Right lobe of liver (tissue), 6 donors: Measurements from ENCODE around the gene NPFFR1. TPM values are rescaled to one million over a fixed set of nuclear protein-coding genes. Genes with fewer than 3 reads are reported as not detected.
A peak's percentile ranks its signal among the peaks of the same experiment; 100 is the strongest.

Experiments
- ATAC-seq, 4 donors: fragments of 200-7000 bp; cut with Tn5 transposase; one replicate each; pipeline ENCODE4 v1.9.1; 2020; ENCODE audit warnings: mild to moderate bottlenecking in 4 of 4, moderate library complexity in 4 of 4
- DNase-seq, 3 donors: peaks; one replicate each; pipeline ENCODE4 v3.0.0-alpha.2; 2020
- H3K27ac ChIP-seq, 3 donors: fragments of 200-600 bp; one replicate each; pipeline ENCODE4 v1.8.0; 2022
- H3K27me3 ChIP-seq, 2 donors: fragments of 200-600 bp; one replicate each; pipeline ENCODE4 v1.8.0; 2022
- H3K36me3 ChIP-seq, 4 donors: fragments of 200-600 bp; sonication (generic) in 1 of 4; one replicate each; pipeline versions ENCODE4 v1.5.1 to v1.8.0; 2017 to 2022; ENCODE audit warnings: control low read depth in 1 of 4
- H3K4me1 ChIP-seq, 4 donors: fragments of 200-600 bp; sonication (generic) in 1 of 4; one replicate each; pipeline versions ENCODE4 v1.5.1 to v1.8.0; 2017 to 2022; ENCODE audit warnings: control low read depth in 1 of 4
- H3K4me3 ChIP-seq, 3 donors: fragments of 200-600 bp; one replicate each; pipeline ENCODE4 v1.8.0; 2022
- H3K9me3 ChIP-seq, 4 donors: fragments of 200-600 bp; sonication (generic) in 1 of 4; one replicate each; pipeline versions ENCODE4 v1.5.1 to v1.8.0; 2017 to 2022; ENCODE audit warnings: control low read depth in 1 of 4
- POLR2A ChIP-seq: fragments of 450-650 bp; IDR thresholded peaks from one replicate; pipeline ENCODE4 v1.6.1; 2017; ENCODE audit warnings: antibody characterized with exemption, mild to moderate bottlenecking
- WGBS: methylation state at CpG from one replicate; pipeline ENCODE4 v1.1.6; 2018; ENCODE audit warnings: low coverage, low lambda C conversion rate; ENCODE audit not compliant: insufficient coverage; ENCODE audit errors: missing lambda C conversion rate; 5-methylcytosine and 5-hydroxymethylcytosine counted together
- intact Hi-C, 2 donors: fragments of 100-400 bp; cut with DNase I; formaldehyde crosslinking; loops; one replicate each; pipeline versions ENCODE4 v1.11.2 to v1.14.1; 2022
- total RNA-seq, 6 experiments: library from RNA; depleted of rRNA in 2 of 6; stranded (reverse); fragments of >200 nt in 2 of 6; fragmentation: NEBNext Ultra II Directional in 3 of 6; extraction: Animal tissue kit (Norgen Biotek cat#: 25700) in 3 of 6; gene quantifications; one replicate each; pipeline versions ENCODE4 v1.1.0 to v1.2.4, GENCODE V29; 2016 to 2023
- TF ChIP-seq, protein P1 (sequence below), 4 donors: fragments of 200-600 bp in 3 of 4; fragments of 450-650 bp in 1 of 4; IDR thresholded peaks; one replicate each; pipeline versions ENCODE4 v1.5.1 to v1.8.0; 2016 to 2022; ENCODE audit warnings: antibody characterized with exemption in 4 of 4, mild to moderate bottlenecking in 2 of 4
- donor health status: DM: no; HTN: yes; CAD: no.
- donor health status: DM: no; HTN: no; CAD: no.
- donor health status: DM: no; HTN: no; CAD: no.
- donor health status: DM: no; HTN: yes; CAD: no.
- donor health status: DM: no; HTN: yes; CAD: no.

The NPFFR1 gene
- total RNA-seq, 6 experiments from 2014 or later = not detected

DNA sequence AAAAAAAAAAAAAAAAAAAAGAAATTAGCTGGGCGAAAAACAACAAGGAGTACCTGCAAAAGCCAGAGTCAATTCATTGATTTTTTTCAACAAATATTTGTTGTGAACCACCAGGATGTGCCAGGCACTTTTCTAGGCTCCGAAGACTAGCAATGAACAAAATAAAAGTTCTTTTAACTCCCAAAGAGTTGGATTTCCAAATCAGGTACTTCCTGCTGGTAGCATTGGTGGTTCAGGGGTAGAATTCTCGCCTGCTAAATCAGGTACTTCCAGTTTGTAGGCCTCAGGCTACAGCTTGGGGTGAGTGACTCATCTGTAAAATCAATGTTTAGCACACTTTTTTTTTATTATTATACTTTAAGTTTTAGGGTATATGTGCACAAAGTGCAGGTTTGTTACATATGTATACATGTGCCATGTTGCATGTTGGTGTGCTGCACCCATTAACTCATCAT, 61.4 kb downstream of the NPFFR1 start:
- peaks cover 0 to 12% (median 4%) of the 10 kb centered on the region in 4 donors for H3K36me3 ChIP-seq
- H3K27ac ChIP-seq = peak overlapping the region in 2 of 3 donors; percentile 0 to 15
- no peaks in the 10 kb centered on the region for H3K27me3 ChIP-seq
- peaks cover 0 to 19% (median 4%) of the 10 kb centered on the region in 4 donors for H3K4me1 ChIP-seq
- no peak overlapping the region for H3K4me3 ChIP-seq
- WGBS = 47% methylated on average over 3 of the region's 3 CpGs
- TF ChIP-seq, protein P1, sequence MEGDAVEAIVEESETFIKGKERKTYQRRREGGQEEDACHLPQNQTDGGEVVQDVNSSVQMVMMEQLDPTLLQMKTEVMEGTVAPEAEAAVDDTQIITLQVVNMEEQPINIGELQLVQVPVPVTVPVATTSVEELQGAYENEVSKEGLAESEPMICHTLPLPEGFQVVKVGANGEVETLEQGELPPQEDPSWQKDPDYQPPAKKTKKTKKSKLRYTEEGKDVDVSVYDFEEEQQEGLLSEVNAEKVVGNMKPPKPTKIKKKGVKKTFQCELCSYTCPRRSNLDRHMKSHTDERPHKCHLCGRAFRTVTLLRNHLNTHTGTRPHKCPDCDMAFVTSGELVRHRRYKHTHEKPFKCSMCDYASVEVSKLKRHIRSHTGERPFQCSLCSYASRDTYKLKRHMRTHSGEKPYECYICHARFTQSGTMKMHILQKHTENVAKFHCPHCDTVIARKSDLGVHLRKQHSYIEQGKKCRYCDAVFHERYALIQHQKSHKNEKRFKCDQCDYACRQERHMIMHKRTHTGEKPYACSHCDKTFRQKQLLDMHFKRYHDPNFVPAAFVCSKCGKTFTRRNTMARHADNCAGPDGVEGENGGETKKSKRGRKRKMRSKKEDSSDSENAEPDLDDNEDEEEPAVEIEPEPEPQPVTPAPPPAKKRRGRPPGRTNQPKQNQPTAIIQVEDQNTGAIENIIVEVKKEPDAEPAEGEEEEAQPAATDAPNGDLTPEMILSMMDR (IDR thresholded peaks at IDR 0.05) = no peak
- TF ChIP-seq POLR2A = no peak
- ATAC-seq (peak; percentile 74 to 83 (median 76)), DNase-seq (no peak)
- H3K9me3 ChIP-seq = no peaks in the 10 kb centered on the region
- intact Hi-C loops = loop anchor here in 1 of 2 donors (5.0 kb wide), 1 partner anchor 140 kb away; no protein-coding TSS in a partner anchor

DNA sequence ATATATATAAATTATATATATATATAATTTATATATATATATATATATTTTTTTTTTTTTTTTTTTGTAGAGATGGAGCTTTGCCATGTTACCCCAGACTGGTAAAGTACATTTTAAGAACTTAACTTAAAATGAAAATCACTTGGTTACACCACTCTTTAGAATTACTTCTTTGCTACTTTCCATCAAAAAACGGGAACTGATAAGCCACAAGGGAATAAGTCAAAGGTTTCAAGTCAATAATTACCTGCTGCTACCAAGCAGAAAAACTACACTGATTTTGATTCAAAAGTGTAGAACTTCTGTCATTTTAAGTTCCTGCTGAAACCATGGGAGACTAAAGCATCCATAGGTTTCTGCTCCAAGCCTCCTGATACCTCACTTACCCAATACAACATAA, 62.8 kb downstream of the NPFFR1 start:
- TF ChIP-seq, protein P1 (IDR thresholded peaks at IDR 0.05) = no peak
- TF ChIP-seq POLR2A = no peak

DNA sequence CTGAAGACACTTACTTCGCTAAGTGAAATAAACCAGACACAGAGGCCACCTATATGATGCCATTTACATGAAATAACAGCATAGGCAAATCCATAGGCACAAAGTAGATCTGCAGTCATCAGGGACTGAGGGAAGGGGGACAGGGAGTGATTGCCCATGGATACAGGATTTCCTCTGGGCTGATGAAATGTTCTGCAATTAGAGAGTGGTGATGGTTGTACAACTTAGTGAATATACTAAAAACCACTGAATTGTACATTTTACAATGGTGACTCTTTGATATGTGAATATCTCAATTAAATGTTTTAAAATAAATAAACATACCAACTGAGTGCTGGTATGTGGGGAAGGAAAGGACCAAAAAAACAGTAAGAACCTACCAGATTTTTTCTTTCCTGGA, 70.9 kb downstream of the NPFFR1 start:
- Histone ChIP-seq H3K36me3 (peaks cover 7 to 72% (median 29%) of the 10 kb centered on the region in 4 donors), H3K27me3 (no peaks in the 10 kb centered on the region), H3K4me1 (no peaks in the 10 kb centered on the region), H3K4me3 (no peak overlapping the region), H3K9me3 (no peaks in the 10 kb centered on the region), H3K27ac (no peak overlapping the region)
- ATAC-seq (no peak), DNase-seq (no peak)
- TF ChIP-seq, protein P1 (IDR thresholded peaks at IDR 0.05) = no peak
- no peak for TF ChIP-seq POLR2A
- WGBS = 86% methylated on average over 1 of the region's 1 CpG
- intact Hi-C loops = loop anchor here in 1 of 2 donors (10.0 kb wide), 1 partner anchor 152 kb away; no protein-coding TSS in a partner anchor

More for the DNA sequence above, 62.8 kb downstream of the NPFFR1 start:
- Histone ChIP-seq H3K4me1 (peaks cover 0 to 17% (median 4%) of the 10 kb centered on the region in 4 donors), H3K27me3 (no peaks in the 10 kb centered on the region), H3K27ac (no peak overlapping the region), H3K9me3 (no peaks in the 10 kb centered on the region), H3K4me3 (no peak overlapping the region), H3K36me3 (peaks cover 0 to 22% (median 5%) of the 10 kb centered on the region in 4 donors)
- 0% methylated on average over 1 of the region's 1 CpG for WGBS
- intact Hi-C loops = loop anchor here in 1 of 2 donors (5.0 kb wide), 1 partner anchor 141 kb away; no protein-coding TSS in a partner anchor
- no peak for ATAC-seq
- no peak for DNase-seq

DNA sequence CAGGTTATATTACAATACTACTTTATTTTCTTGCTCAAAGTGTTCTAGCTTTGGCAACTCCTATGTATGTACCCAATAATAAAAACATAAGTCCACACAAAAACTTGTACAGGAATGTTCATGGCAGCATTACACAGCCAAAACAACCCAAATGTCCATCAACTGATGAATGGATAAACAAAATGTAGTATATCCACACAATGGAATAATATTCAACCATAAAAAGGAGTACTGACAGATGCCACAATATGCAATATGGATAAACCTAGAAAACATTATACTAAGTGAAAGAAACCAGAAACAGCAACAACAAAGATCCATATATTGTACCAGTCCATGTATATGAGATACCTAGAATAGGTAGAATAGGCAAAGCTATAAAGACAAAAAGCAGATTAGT, 71.5 kb downstream of the NPFFR1 start:
- H3K4me1 ChIP-seq = no peaks in the 10 kb centered on the region
- H3K4me3 ChIP-seq = no peak overlapping the region
- H3K27ac ChIP-seq = no peak overlapping the region
- H3K36me3 ChIP-seq = peaks cover 7 to 72% (median 30%) of the 10 kb centered on the region in 4 donors
- intact Hi-C loops = loop anchor here in 1 of 2 donors (10.0 kb wide), 1 partner anchor 153 kb away; no protein-coding TSS in a partner anchor
- TF ChIP-seq POLR2A = no peak
- TF ChIP-seq, protein P1 (IDR thresholded peaks at IDR 0.05) = no peak
- H3K27me3 ChIP-seq = no peaks in the 10 kb centered on the region
- no peak for DNase-seq
- ATAC-seq = no peak
- H3K9me3 ChIP-seq = no peaks in the 10 kb centered on the region
